ENCODE measurements around the gene EPC1. TPM values are rescaled to one million over a fixed set of nuclear protein-coding genes. Genes with fewer than 3 reads are reported as not detected.
"Not testable (repeated sequence)": the region's sequence is repeated elsewhere in the genome, so short reads cannot be mapped to it uniquely, and the experiment has no call there.

EPC1 gene
- total RNA-seq, 4 donors from 2014 or later: 30.5 to 68.7 (median 34.5) TPM

DNA sequence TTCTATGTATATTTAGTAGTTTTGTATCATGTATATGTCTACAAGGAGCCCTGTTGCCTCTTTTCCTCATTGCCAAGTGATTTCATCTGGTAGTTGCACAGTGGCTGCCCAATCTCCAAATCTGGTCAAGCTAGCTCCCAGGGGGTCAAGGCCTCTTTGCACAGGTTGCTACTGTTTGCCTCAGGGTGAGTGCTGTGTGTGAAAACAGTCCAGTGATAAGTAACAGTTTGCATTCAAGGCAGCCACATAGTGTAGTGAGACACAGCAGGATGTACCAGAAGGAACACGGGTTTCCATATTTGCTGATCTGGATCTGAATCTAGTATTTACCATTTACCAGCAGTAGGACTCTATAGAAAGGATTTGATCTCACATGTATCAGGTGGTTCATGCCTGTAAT, 13.3 kb upstream of the EPC1 start:
- TF ChIP-seq, protein P1, sequence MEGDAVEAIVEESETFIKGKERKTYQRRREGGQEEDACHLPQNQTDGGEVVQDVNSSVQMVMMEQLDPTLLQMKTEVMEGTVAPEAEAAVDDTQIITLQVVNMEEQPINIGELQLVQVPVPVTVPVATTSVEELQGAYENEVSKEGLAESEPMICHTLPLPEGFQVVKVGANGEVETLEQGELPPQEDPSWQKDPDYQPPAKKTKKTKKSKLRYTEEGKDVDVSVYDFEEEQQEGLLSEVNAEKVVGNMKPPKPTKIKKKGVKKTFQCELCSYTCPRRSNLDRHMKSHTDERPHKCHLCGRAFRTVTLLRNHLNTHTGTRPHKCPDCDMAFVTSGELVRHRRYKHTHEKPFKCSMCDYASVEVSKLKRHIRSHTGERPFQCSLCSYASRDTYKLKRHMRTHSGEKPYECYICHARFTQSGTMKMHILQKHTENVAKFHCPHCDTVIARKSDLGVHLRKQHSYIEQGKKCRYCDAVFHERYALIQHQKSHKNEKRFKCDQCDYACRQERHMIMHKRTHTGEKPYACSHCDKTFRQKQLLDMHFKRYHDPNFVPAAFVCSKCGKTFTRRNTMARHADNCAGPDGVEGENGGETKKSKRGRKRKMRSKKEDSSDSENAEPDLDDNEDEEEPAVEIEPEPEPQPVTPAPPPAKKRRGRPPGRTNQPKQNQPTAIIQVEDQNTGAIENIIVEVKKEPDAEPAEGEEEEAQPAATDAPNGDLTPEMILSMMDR (IDR thresholded peaks at IDR 0.05): no peak
- ATAC-seq (ENCODE audit: low FRiP score): no peak
- no peak for DNase-seq (ENCODE audit: low spot score)

DNA sequence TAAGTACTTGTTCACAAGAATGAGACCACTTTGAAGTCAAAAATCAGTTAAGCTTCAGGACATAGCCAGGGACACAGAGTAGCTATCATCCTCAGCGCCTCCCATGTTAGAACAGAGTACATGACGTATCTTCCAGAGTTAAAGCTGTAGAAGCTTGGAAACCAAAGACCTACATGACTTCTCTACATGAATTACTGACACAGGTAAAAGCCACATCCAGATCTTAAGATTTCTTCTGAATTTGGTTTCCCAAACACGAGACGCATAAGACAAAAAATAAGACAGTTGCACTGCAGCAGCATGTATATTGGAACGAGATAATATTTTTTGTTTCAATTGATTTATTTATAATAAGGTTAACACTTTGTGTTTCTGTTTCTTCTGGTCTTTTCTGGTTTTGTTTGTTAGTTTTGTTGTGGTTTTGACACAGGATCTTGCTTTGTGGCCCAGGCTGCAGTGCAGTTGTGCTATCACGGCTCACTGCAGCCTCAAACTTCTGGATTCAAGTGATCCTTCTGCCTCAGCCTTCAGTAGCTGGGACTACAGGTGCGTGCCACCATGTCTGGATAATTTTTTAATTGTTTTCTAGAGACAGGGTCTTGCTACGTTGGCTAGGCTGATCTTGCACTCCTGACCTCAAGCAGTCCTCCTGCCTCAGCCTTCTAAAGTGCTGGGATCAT, 10.2 kb upstream of the EPC1 start:
- TF ChIP-seq, protein P1 (IDR thresholded peaks at IDR 0.05): no peak
- no peak for DNase-seq (ENCODE audit: low spot score)
- no peak for ATAC-seq (ENCODE audit: low FRiP score)

DNA sequence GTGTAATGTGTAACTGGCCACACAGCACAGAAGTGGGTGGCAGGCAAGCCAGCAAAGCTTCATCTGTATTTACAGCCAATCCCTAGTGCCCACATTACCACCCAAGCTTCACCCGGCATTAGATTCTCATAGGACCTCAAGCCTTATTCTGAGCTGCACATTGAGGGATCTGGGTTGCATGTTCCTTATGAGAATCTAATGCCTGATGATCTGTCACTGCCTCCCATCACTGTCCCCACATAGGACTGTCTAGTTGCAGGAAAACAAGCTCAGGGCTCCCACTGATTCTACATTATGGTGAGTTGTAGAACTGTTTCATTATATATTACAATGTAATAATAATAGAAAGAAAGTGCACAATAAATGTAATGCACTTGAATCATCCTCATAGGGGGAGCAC, 7.7 kb upstream of the EPC1 start:
- not testable (repeated sequence) for ATAC-seq (ENCODE audit: low FRiP score); DNase-seq (ENCODE audit: low spot score)

DNA sequence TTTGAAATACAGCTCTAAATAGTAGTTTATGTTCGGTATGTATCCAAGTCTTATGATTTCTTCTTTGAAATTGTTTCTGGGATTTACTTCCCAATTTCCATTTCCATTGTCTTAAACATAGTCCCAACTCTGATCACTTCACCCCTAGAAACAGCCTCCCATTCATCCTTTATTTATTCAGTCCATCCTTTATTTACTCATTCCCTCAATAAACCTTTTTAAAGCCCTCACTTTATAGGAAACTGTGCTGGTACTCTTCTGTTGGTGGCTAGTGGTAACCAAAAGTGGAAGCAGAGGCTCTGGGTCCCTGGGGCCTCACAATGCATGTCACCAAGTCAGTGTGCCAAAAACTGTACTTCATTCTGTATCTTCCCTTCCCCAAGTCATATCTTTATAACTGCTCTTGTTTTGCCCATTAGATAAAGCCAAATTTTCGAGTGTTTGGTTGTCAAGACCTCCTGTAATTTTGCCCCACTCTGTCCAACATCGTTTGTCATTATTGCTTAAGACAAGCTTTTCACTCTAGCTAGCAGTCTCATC, 3.9 kb upstream of the EPC1 start:
- TF ChIP-seq, protein P1 (IDR thresholded peaks at IDR 0.05): no peak
- DNase-seq (ENCODE audit: low spot score) (no peak), ATAC-seq (ENCODE audit: low FRiP score) (no peak)

DNA sequence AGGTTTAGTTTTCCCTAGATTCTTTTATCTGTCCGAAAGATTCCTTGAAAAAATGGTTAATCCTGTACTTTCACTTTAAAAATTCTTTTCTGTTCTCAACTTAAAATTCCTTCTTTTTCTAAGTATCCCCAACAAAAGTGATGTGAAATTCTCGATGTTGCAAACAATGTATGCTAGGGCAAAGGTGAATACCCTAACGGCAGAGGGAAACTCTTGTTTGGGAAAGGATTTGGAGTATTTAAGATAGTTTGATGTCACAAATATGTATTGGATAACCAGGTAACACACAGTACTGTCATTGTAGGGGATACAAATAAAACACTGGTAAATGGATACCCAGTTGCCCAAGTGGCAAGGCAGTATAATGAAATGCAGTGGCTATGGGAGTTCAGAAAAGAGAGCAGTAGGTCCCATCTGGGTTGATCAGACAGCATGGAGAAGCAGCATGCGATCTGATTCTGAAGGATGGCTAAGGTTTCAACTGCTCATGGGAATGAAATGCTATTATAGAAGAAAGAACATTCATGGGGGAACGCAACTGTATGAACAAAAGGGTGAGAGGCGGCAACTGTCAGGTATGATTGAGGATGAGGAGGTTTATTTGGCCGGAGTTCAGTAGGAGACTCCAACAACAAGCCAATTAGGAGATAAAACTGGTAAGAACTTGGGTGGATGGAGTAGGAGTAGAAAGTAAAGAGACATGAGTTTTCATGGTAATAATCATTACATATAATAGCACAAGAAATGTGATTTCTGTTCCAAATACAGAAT, 3.2 kb upstream of the EPC1 start:
- DNase-seq (ENCODE audit: low spot score) (no peak), ATAC-seq (ENCODE audit: low FRiP score) (no peak)
- TF ChIP-seq, protein P1 (IDR thresholded peaks at IDR 0.05): no peak

DNA sequence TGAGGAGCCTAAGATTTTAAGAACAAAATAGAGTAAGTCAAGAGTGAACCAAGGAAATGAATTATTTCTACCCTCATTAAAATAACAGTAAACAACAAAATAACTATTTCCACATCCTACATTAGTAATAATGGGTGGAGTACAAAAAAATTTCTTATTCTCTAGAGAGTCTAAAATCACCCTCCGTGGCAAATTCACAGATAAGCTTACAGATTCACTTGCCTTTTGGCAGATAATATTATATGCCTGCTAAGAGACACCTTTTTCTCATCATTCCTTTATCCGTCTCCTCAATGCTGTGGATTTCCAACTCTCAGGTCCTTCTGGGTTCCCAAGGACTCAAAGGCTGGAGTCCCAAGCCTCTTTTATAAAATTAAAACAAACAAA, 2.2 kb upstream of the EPC1 start:
- TF ChIP-seq, protein P1 (IDR thresholded peaks at IDR 0.05): no peak
- ATAC-seq (ENCODE audit: low FRiP score): no peak
- DNase-seq (ENCODE audit: low spot score): no peak

DNA sequence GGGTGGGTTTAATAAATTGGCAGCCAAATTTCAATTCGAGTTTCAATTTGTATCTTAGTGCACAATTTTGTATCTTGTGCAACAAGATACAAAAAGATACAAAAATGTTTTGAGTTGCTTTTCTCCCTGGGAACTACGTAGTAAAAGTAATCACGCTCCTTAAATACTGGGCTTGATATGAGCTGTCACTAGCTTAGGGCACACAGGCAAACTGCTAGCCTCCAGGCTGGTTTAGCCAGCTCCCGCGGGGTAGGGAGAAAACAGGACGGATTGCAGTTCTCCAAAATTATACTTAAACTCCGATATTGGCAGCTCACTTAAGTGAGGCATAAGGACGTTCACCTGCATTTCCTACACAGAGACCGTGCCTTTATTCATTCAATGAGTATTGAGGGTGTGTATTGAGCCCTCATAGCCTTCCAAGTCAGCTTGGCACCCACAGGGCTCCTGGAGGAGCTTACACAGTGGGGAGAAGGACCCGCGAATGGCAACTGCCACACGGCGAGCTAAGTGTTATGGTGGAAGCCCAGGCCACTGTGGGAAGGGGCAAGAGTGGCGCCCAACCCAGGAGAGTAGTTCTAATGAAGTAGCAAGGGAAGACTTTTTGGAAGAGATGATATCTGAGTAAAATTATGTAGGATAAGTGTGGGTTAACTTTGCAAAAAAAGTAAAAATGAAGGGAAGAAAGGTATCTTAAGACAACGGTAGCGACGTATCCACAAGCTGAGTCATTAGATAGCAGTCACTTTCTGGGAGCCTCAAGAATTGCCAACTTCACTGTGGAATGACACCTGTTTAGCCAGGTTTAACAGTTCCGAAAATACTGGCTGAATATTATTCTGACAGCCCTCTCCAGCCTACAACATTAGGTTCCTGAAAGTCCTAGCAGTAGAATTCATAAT, 1.6 kb upstream of the EPC1 start:
- DNase-seq (ENCODE audit: low spot score) (no peak), ATAC-seq (ENCODE audit: low FRiP score) (no peak)
- TF ChIP-seq, protein P1 (IDR thresholded peaks at IDR 0.05): no peak

Data from omental fat pad (tissue), 4 donors.